ENCODE data around the gene PROSER3.

Gene PROSER3

DNA sequence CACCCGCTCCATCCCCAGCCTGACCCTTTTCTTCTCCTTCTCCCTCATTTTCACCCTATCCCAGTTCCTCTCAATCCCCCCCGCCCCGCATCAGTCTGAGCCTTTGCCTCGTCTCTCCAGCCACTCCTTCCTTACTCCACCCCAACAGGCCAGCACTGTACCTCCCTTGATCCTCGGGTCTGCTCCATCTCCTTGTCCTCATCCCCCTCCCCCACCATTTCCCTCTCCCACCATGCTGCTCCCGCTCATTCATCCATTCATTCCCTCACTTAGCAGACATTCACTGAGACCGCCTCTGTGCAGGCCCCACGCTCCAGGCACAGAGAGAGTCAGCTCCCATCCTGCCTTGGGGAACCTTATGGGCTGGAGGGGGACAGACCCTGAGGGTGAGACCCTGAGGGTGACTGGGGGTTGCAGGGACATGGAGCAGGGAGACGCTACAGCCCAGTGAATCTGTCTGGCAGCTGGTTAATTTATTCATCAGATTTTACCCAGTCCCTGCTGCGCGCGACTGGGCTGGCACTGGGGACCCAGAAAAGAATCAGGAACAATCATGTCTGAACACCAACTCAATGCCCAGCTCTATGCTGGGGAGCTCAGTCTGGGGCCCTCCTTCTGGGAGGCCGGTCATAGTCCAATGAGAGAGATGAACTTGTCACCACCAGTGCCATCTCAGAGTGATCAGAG is 18.3 kb downstream of the PROSER3 start:
- DNase-seq = no peak

DNA sequence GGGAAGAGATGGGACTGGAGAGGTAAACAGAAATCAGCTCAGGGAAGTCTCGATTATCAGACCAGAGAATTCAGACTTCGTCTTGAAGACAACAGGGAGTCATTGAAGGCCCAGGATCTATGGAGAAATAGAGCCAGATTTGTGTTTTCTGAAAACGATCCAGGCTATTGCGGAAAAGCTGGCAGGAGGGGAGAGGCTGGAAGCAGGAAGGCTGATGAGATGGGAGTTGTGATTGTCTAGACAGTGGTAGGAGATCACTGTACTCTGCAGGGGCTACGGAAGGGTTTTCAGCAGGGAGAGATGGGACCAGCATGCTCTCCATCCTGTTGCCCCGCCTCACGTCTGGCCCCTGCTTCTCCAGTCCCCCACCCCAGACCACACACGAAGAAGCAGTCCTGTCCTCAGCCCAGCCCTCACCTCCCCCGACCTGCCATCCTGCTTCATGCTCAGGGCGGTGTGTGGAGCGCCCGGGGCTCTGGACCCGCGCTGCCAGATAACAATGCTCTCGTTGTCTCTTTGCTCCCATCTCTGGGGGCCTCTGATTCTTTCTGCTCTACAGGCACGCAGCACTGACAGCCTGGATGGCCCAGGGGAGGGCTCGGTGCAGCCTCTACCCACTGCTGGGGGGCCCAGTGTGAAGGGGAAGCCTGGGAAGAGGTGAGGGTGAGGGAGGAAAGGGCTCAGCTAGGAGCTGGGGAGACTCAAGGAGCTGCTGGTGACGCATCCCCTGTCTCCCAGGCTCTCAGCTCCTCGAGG is 19.3 kb downstream of the PROSER3 start:
- DNase-seq = no peak

DNA sequence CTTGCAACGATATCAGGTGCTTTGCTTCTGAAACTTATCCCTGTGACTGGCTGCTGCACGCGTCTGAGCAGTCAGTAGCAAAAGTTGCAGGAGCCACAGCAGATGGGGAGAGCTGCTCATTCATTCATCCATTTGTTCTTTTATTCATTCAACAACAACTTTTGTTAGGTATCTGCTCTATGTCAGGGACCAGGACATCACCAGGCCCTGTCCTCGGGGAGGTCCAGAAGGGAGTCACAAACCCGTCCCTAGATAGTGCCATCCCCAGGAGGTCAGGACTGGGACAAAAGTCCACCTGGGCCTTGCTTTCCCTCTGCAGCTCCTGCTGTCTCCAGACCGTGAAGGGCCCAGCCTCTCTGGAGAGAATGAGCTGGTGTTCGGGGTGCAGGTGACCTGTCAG is 20.0 kb downstream of the PROSER3 start:
- no peak for DNase-seq

DNA sequence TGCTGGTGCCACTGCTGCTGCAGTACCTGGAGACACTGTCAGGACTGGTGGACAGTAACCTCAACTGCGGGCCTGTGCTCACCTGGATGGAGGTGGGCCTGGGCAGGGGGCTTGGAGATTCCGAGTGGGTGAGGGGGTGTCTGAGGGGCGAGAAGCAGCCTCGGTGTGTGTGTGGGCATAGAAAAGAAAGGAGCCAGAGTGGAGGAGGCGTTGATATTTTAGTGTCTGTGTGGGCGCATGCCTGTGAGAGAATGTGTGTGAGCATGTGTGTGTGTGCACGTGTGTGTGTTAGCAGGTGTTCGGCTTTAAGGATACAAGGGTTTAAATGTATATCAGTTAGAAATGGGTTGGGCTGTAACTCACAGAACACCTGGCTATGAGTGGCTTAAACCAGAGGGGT is 21.1 kb downstream of the PROSER3 start:
- DNase-seq = no peak

DNA sequence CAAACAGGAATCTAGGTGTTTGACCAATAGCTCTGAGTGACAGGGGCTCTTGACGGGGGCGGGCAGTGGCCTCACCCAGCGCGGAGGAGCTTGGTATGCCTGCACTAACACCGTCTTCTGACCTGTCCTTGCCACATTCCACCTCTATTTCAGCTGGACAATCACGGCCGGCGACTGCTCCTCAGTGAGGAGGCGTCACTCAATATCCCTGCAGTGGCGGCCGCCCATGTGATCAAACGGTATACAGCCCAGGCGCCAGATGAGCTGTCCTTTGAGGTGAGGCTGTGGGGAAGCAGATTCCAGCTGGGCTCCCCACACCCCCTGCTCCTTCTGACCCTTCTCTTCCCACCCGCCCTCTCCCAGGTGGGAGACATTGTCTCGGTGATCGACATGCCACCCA is 22.1 kb downstream of the PROSER3 start:
- DNase-seq = no peak

DNA sequence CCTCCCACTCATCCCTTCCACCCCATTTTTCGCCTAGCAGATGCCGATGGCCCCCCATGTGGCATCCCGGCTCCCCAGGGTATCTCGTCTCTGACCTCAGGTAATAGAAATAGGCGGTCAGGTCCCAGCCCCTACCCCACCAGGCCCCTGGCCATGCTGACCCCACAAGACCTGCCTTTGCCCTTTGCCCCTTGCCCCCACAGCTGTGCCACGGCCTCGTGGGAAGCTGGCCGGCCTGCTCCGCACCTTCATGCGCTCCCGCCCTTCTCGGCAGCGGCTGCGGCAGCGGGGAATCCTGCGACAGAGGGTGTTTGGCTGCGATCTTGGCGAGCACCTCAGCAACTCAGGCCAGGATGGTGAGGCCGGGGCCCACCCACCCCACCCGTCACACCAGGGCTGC is 22.7 kb downstream of the PROSER3 start:
- DNase-seq = no peak

DNA sequence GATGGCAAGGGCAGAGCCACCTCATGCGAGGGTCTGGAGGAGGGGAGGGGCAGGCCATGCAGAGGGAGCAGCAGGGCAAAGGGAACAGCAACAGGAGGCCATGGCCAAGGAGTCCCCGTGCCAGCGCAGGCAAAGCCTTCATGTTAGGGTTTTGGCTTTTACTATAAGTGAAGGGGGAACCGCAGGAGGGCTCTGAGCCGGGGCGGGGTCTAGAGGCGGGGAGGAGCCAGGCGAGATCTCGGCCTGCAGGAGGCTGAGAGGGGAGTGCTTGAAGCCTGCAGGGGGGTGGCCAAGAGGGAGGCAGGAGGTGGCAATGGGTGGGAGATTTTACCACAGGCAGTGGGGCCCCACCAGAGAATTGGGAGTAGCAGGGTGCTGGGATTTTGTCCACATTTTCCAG is 23.7 kb downstream of the PROSER3 start:
- no peak for DNase-seq

DNA sequence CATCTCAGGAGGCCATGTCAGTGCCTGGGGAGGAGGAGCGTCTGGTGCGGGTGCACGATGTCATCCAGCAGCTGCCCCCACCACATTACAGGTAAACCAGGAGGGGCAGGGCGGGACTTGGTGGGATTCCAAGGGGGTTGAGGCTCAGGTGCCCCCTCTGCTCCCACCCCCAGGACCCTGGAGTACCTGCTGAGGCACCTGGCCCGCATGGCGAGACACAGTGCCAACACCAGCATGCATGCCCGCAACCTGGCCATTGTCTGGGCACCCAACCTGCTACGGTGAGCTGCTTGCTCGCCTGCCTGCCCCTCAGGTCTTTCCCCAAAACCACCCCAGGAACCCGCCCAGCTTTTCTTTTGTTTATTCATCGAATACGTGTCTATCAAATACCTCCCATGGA is 24.6 kb downstream of the PROSER3 start:
- no peak for DNase-seq

DNA sequence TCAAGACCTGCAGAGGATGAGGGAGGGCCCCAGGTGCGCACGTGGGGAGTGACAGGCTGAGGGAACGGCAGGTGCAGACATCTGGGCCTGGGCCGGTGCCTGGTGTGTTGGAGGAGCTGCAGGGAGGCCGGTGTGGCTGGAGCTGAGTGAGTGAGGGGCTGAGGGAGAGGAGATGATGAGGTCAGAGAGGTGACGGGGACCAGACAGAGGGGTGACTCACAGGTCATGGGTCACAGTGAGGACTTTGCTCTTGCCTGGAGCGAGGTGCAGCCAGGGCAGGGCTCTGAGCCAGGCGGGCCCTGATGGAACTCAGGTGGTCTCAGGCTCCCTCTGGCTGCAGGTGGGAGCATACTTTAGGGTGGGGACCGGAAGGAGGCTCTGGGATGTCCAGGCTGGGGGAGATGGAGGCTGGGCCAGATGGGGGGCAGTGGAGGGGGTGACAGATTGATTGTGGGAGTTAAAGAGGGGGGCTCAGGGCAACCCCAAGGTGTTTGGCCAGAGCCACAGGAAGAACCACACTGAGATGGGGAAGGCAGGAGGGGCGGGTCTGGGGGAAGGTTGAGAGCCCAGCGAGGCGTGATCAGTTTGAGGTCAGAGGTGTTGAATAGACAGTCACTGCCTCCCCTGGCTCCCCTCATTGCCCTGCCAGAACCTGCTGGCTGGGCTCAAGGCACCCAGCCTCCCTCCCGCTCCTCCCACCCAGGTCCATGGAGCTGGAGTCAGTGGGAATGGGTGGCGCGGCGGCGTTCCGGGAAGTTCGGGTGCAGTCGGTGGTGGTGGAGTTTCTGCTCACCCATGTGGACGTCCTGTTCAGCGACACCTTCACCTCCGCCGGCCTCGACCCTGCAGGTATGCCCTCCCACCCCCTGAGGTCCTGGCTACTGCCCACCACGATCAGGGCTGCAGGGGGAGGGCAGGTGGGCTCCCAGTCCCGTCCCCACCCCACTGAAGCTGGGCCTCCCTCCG is 25.8 kb downstream of the PROSER3 start:
- DNase-seq = no peak

DNA sequence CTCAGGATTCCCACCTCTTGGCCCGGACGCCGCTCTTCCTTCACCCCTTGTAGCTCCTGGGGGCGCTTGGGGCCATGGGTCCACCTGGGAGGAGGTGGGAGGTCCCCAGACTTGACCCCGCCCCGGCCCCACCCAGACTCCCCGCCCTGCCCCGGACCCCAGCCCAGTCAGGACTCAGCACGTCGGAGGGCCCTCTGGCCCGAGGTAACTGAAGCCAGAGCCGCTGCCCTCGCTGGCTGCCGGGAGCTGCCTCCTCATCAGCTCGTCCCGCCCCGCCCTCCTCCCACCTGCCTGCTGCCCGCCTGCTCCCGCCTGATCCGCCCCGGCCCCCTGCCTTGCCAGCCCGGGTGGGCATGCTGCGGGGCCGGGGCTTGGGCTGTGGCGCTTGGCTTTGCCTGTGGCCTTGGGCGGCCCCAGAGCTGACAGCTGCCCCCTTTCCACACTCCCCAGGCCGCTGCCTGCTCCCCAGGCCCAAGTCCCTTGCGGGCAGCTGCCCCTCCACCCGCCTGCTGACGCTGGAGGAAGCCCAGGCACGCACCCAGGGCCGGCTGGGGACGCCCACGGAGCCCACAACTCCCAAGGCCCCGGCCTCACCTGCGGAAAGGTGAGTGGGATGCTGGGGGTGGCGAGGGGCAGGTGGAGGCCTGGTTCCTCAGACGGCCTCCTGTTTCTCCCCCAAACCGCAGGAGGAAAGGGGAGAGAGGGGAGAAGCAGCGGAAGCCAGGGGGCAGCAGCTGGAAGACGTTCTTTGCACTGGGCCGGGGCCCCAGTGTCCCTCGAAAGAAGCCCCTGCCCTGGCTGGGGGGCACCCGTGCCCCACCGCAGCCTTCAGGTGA is 26.7 kb downstream of the PROSER3 start:
- DNase-seq = no peak

DNA sequence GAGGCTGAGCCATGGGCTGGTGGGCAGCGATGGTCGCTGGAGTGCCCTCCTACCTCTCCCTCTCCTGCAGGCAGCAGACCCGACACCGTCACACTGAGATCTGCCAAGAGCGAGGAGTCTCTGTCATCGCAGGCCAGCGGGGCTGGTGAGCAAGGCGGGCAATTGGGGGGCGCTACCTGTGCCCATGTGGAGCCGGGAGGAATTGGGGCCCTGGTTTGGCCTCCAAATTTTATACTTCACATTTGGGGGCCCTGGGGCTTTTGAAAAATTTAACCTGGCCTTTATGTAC is 27.3 kb downstream of the PROSER3 start:
- no peak for DNase-seq

DNA sequence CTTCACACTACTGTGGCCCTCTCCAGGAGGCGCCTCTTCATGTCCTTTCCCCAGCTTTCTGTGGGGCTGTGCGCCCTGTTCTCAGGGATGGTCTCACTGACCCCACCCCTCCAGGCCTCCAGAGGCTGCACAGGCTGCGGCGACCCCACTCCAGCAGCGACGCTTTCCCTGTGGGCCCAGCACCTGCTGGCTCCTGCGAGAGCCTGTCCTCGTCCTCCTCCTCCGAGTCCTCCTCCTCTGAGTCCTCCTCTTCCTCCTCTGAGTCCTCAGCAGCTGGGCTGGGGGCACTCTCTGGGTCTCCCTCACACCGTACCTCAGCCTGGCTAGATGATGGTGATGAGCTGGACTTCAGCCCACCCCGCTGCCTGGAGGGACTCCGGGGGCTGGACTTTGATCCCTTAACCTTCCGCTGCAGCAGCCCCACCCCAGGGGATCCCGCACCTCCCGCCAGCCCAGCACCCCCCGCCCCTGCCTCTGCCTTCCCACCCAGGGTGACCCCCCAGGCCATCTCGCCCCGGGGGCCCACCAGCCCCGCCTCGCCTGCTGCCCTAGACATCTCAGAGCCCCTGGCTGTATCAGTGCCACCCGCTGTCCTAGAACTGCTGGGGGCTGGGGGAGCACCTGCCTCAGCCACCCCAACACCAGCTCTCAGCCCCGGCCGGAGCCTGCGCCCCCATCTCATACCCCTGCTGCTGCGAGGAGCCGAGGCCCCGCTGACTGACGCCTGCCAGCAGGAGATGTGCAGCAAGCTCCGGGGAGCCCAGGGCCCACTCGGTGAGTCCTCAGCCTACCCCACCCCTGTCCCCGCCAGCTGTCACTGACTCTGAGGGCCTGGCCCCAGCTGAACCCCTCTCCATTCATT is 28.6 kb downstream of the PROSER3 start:
- DNase-seq = no peak

DNA sequence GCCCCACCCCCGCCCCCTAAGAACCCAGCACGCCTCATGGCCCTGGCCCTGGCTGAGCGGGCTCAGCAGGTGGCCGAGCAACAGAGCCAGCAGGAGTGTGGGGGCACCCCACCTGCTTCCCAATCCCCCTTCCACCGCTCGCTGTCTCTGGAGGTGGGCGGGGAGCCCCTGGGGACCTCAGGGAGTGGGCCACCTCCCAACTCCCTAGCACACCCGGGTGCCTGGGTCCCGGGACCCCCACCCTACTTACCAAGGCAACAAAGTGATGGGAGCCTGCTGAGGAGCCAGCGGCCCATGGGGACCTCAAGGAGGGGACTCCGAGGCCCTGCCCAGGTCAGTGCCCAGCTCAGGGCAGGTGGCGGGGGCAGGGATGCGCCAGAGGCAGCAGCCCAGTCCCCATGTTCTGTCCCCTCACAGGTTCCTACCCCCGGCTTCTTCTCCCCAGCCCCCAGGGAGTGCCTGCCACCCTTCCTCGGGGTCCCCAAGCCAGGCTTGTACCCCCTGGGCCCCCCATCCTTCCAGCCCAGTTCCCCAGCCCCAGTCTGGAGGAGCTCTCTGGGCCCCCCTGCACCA is 29.3 kb downstream of the PROSER3 start:
- no peak for DNase-seq

DNA sequence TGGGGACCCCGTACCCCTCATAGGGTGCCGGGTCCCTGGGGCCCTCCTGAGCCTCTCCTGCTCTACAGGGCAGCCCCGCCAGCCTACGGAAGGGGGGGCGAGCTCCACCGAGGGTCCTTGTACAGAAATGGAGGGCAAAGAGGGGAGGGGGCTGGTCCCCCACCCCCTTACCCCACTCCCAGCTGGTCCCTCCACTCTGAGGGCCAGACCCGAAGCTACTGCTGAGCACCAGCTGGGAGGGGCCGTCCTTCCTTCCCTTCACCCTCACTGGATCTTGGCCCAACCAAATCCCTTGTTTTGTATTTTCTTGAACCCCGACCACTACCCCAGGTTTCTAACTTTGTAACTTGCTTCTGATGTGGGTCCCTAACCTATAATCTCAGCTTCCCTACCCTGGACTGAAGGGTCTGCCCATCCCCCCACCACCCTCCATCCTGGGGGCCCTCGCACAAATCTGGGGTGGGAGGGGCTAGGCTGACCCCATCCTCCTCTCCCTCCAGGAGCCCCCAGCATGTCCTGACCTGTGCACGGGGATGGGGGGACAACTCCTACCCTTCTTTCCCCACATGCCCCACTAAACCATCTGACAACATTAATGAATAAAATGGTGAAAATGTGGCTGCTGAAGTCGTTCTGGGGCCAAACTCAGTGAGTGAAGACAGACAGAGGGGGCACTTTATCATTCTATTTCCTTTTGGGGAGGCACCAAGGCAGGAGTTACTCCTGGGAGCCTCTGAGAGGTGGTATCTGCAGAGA is 30.4 kb downstream of the PROSER3 start:
- DNase-seq = no peak

DNA sequence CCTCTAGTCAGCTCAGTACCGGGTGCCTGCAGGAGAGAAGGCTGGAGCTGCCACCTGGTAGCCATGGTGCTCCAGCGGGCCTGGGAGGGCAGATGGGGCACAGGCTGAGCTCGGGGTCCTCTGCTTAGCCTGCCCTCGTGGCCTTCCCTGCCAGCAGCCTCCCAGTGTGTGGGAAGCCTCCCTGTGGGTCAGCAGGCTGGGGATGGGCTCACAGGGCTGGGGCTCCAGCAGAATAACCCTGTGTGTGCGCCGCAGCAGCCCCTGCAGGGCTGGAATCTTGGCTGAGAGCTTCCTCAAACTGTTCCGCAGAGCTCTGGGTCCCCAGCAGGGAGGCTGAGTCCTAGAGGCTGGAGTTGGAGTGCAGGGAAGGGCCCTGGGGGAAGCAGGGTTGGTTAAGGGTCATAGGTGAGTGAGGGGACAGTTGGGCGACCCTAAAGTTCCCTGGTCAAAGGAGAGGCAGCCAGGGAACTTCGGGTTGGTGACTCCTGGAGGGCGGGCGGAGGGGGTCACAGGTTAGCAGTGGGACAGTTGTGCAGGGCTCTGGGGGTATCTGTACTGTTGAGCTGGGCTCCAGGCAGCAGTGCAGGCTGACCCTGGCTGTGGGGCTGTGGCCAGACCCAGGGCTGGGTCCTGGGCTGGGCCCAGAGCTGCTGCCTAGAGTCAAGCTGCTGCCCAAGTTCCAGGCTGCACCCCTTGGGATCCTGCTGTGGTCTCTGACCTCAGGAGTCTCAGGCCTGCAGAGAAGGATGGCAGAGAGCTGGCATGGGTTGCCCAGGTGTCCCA is 31.4 kb downstream of the PROSER3 start:
- no peak for DNase-seq

DNA sequence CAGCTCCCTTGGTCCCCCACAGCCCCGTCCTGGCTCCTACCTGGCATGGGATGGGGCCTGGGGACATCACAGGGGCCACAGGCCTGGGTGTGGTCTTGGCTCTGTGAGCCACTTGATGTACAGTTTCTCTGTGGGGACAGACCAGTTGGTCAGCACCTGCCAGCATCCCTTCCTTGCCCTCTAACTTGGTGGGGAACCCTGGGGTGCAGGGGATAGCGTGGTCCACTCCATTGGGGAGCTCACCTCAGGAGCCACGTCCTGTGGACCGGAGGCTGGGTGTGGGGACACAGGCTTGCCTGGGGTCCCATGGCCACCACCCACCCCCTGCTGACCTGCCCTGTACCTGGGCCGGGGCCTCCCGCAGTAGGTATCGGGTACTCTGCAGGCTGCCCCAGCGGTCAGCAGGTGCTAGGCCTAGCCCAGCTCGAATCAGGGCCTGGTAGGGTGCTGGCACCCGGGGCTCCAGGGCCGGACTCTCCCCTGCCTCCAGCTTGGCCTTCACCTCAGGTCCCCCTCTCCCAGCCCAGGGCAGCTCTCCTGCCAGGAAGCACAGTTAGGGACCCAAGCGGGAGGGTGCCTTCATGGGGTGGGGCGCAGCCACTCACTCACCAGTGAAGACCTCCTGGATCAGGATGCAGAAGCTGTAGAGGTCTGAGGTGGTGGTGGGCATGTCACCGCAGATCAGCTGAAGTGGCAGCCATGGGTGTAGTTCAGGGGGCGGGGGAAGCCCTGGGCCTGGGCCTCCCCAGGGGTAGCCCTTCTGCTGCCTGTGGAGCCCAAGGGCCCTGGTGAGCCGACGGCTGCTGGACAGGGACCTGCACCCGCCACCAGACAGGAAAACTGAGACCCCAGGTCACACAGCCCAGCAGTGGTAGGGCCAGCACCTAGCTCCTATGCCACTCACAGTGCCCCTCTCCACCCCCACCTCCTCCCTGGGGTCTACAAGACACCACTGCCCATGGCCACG is 32.3 kb downstream of the PROSER3 start:
- no peak for DNase-seq

DNA sequence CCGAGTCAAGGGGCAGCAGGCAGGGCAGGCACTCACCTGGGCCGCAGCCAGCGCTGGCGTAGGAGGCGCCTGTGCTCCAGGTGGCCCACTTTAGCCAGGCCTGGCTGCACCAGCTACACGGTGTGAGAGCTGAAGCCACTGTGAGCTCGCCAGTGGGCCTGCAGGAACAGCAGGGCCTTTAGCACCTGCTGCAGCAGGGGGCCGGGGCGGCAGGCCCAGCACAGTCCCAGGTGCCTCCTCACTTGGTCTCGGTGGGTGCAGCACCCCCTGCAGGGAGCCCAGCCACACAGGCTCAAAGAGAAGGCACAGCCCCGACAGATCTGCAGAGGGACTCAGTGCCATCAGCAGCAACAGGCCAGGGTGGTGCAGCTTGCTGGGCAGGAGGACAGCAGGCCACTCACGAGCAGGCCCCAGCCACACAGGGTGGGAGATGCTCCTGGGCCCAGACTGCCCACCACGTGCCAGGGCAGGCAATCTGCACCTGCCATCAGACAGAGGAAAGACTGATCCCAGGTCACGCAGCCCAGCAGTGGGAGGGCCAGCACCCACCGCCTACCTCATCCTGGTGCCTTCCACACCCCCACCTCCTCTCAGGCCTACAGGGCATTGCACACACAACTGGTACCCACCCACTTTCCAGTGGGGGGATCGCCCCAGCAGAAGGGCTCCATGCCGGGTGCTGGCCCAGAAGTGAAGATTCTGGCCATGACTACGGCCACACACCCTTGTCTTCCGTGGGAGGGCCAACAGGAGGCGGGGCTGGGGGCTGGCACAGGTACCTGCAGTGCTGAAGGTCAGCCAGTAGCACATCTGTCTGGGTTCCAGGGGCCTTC is 33.2 kb downstream of the PROSER3 start:
- no peak for DNase-seq

Measured in right kidney (tissue), 1 donor.